ENCODE results near the gene CD44.

CD44 gene

DNA sequence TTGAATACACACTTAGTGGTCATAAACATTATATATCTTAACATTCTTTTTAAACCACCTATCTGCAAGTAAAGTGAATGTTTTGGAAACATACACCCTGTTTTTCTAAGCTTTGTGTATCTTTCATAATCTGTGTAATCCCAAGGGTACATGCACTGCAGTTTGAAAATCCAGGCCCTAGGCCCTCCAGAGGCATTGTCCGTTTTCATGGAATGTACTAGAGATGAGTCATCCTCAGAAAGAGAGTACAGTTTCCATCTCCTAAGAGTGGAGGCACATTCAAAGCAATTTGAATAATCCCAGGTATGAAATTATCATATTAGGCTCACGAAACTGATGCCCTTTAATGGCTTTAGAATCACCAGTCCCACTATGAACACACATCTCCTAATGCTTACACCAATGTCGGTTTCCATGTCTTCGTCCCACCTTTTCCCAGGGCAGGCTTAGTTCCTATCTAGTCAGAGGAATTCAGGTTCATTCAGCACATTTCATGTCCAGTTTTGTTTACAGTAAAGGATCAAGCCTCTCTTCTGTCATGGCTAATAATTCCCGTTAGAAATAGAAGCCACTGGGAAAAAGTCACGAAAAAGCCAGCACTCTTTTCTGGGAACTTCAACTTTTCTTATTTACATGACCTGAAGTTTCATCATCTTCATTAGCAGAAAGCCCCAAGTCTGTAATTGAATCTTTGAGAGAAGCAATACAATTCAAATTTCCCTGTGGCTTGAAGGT, 39.5 kb upstream of the CD44 start:
- TF ChIP-seq, protein P1, sequence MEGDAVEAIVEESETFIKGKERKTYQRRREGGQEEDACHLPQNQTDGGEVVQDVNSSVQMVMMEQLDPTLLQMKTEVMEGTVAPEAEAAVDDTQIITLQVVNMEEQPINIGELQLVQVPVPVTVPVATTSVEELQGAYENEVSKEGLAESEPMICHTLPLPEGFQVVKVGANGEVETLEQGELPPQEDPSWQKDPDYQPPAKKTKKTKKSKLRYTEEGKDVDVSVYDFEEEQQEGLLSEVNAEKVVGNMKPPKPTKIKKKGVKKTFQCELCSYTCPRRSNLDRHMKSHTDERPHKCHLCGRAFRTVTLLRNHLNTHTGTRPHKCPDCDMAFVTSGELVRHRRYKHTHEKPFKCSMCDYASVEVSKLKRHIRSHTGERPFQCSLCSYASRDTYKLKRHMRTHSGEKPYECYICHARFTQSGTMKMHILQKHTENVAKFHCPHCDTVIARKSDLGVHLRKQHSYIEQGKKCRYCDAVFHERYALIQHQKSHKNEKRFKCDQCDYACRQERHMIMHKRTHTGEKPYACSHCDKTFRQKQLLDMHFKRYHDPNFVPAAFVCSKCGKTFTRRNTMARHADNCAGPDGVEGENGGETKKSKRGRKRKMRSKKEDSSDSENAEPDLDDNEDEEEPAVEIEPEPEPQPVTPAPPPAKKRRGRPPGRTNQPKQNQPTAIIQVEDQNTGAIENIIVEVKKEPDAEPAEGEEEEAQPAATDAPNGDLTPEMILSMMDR (IDR thresholded peaks at IDR 0.05; ENCODE audit: insufficient read depth, low read depth, low read length, missing control alignments) = no peak
- peak; percentile 33 for DNase-seq (ENCODE audit: low read depth)
- no peak overlapping the region for H3K4me3 ChIP-seq (ENCODE audit: low read length)

DNA sequence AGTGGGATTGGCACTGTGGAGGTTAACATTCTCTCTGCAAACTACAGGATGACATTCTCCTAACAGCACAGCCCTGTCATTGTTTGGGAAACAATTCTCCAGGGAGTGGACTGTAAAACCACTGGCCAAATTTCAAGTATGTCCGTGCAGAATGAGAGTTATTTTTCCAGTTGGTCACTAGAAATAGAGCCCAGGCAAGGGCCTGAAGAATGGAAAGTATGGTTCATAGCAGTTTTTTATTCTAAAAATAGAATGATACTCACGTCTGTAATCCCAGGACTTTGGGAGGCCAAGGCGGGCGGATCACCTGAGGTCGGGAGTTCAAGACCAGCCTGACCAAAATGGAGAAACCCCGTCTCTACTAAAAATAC, 39.0 kb upstream of the CD44 start:
- no peak for DNase-seq (ENCODE audit: low read depth)
- H3K4me3 ChIP-seq (ENCODE audit: low read length) = no peak overlapping the region
- TF ChIP-seq, protein P1 (IDR thresholded peaks at IDR 0.05; ENCODE audit: insufficient read depth, low read depth, low read length, missing control alignments) = no peak

DNA sequence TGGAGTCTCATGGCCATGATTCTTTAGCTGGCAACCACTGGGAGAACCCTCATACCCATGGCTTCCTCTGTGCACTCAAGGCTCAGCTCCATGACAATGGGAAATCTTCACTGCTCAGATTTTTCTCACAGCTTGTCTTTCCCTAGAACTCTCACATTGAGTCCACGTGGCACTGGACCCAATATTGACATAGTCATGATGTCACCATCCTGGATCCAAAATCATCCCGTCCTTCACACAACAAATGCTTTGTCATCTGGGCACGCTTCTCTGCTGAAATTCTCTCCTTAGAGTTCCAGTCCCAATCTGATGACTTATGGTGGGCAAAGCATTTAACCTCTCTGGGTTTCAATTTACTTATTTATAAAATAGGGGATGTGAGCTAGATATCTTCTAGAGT, 37.7 kb upstream of the CD44 start:
- H3K4me3 ChIP-seq (ENCODE audit: low read length) = no peak overlapping the region
- DNase-seq (ENCODE audit: low read depth) = no peak
- TF ChIP-seq, protein P1 (IDR thresholded peaks at IDR 0.05; ENCODE audit: insufficient read depth, low read depth, low read length, missing control alignments) = no peak

DNA sequence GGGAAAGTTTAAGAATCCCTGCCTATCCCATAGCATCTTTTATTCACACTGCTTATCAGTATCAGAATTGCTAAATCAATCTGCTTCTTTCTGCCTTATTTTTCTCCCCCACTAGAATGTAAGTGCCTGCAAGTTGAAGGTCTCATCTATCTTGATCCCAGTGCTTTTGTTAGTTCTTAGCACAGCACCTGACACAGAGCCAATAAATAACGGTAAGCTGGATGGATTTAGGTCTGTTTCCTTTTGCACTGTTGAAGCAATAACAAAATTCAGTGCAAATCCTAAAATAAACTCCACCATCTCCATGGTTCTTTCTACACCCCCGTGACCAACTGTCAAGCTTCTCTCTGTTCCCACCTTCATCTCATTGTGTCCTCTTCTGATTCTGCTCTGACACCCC, 36.7 kb upstream of the CD44 start:
- H3K4me3 ChIP-seq (ENCODE audit: low read length) = no peak overlapping the region
- DNase-seq (ENCODE audit: low read depth) = no peak
- TF ChIP-seq, protein P1 (IDR thresholded peaks at IDR 0.05; ENCODE audit: insufficient read depth, low read depth, low read length, missing control alignments) = no peak

DNA sequence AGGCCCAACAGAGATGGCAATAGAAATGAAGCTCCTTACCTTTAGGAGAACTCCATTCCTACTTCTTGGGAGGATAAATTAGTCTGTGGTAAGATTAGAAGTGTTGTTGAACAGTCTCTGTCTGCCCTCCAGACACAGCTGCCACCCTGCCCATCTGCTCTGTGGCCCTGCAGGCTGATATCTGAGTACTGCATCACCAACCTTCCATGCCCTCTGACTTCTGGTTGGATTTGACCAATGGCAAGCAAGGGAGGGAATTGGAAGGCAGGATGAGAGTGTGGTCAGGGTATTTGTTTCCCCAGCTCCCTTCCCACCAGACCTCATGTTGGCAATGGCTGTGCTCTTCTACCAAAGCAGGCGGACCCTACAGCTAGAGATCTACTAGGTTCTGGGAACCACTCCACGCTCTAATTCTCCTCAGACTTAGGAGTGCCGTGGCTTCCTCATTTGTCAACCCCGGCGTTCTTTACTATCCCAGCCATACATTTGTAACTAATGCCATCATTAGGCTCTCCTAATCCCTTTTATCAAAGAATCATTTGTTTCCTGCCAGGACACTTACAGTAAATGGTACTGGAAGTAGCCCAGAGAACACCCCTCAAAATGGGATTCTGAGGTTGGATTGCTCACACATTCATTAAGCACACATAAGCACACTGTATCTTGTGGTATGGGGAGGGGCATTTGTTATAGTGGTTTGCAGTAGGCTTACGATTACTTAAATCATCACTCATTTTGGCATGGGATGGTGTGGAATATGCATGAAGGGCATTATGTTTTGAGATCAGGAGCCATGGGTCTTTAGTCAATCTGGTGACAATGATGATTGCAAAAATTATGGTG, 35.4 kb upstream of the CD44 start:
- DNase-seq (ENCODE audit: low read depth) = peak; percentile 19
- H3K4me3 ChIP-seq (ENCODE audit: low read length) = no peak overlapping the region
- TF ChIP-seq, protein P1 (IDR thresholded peaks at IDR 0.05; ENCODE audit: insufficient read depth, low read depth, low read length, missing control alignments) = no peak

DNA sequence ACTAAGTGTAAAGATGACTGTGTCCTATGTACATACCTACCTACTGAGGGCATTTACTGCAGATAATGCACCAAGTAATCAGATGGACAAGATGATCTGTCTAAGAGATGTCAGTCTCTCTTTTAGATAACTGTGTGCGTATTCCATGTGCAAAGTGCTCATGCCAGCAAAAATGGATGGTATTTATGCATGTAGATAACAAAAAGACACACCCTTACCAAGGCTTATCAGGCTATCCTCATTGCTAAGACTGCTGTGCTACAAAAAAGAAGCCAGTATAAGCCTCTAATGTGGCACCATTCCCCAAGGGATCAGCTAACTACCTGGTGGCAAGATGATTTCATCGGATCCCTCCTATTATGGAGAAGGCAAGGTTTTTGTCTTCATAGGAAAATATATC, 34.3 kb upstream of the CD44 start:
- TF ChIP-seq, protein P1 (IDR thresholded peaks at IDR 0.05; ENCODE audit: insufficient read depth, low read depth, low read length, missing control alignments) = no peak
- H3K4me3 ChIP-seq (ENCODE audit: low read length) = no peak overlapping the region

More for the DNA sequence above, 34.3 kb upstream of the CD44 start:
- DNase-seq (ENCODE audit: low read depth) = no peak

Measured in epithelial cell of esophagus (primary cell).